HEK293T (cell line): Measurements from ENCODE around the gene TNIK.
"Not testable (repeated sequence)": the region's sequence is repeated elsewhere in the genome, so short reads cannot be mapped to it uniquely, and the experiment has no call there.

Experiments
- CTCF ChIA-PET: fragments of 350-600 bp; formaldehyde crosslinking; extraction: SDS; loops from one replicate; lab custom pipeline; 2021; ENCODE audit warnings: antibody characterized with exemption, inconsistent platforms; lab: Yijun Ruan, JAX
- POLR2A ChIA-PET: fragments of 350-600 bp; formaldehyde crosslinking; extraction: SDS; loops from one replicate; lab custom pipeline; 2020; ENCODE audit warnings: antibody characterized with exemption, inconsistent platforms; lab: Yijun Ruan, JAX
- DNase-seq: peaks from one replicate; pipeline ENCODE4 v3.0.0; 2012; ENCODE audit warnings: mixed read lengths; ENCODE audit errors: extremely low spot score
- ARNT ChIP-seq: fragments of 450-650 bp; IDR thresholded peaks from 2 replicates; pipeline ENCODE4 v1.6.1; 2017; ENCODE audit warnings: mild to moderate bottlenecking
- BHLHE40 ChIP-seq: fragments of 450-650 bp; IDR thresholded peaks from 2 replicates; pipeline ENCODE4 v1.6.1; 2016; ENCODE audit warnings: mild to moderate bottlenecking, moderate library complexity, borderline replicate concordance
- CTBP1 ChIP-seq: fragments of 450-650 bp; IDR thresholded peaks from 2 replicates; pipeline ENCODE4 v1.6.1; 2016; ENCODE audit warnings: borderline replicate concordance
- ELF4 ChIP-seq: fragments of 450-650 bp; IDR thresholded peaks from 2 replicates; pipeline ENCODE4 v1.6.1; 2017; ENCODE audit warnings: antibody characterized with exemption
- FOXA1 ChIP-seq: fragments of 450-650 bp; IDR thresholded peaks from 2 replicates; pipeline ENCODE4 v1.6.1; 2016; ENCODE audit warnings: mild to moderate bottlenecking
- FOXK2 ChIP-seq: fragments of 450-650 bp; IDR thresholded peaks from 2 replicates; pipeline ENCODE4 v1.6.1; 2016; ENCODE audit warnings: mild to moderate bottlenecking
- FOXM1 ChIP-seq: fragments of 450-650 bp; IDR thresholded peaks from 2 replicates; pipeline ENCODE4 v1.6.1; 2017; ENCODE audit warnings: mild to moderate bottlenecking, borderline replicate concordance
- HDGF ChIP-seq: fragments of 450-650 bp; IDR thresholded peaks from 2 replicates; pipeline ENCODE4 v1.6.1; 2017; ENCODE audit warnings: antibody characterized with exemption, borderline replicate concordance
- L3MBTL2 ChIP-seq: fragments of 450-650 bp; conservative IDR thresholded peaks from 2 replicates; pipeline ENCODE4 v1.6.1; 2016; ENCODE audit warnings: mild to moderate bottlenecking
- LEF1 ChIP-seq: fragments of 450-650 bp; IDR thresholded peaks from 2 replicates; pipeline ENCODE4 v1.6.1; 2017; ENCODE audit warnings: mild to moderate bottlenecking, borderline replicate concordance
- NFRKB ChIP-seq: fragments of 450-650 bp; IDR thresholded peaks from 2 replicates; pipeline ENCODE4 v1.6.1; 2016; ENCODE audit warnings: mild to moderate bottlenecking, moderate library complexity
- SP1 ChIP-seq: fragments of 450-650 bp; IDR thresholded peaks from 2 replicates; pipeline ENCODE4 v1.6.1; 2017
- SUZ12 ChIP-seq: fragments of 450-650 bp; IDR thresholded peaks from 2 replicates; pipeline ENCODE4 v1.6.1; 2016; ENCODE audit warnings: mild to moderate bottlenecking
- TARDBP ChIP-seq: fragments of 450-650 bp; IDR thresholded peaks from 2 replicates; pipeline ENCODE4 v1.6.1; 2016
- ZNF384 ChIP-seq: fragments of 450-650 bp; IDR thresholded peaks from 2 replicates; pipeline ENCODE4 v1.6.1; 2016
- TF ChIP-seq, protein P1 (sequence below): fragments of 450-650 bp; IDR thresholded peaks from 2 replicates; pipeline ENCODE4 v1.6.1; 2016

Gene TNIK

GRCh38 chr3:171242170-171242569 is 218.0 kb downstream of the TNIK start:
- no peak for DNase-seq
- ChIA-PET CTCF (no interaction called here), POLR2A (no interaction called here)
- TF ChIP-seq FOXA1 (no peak), NFRKB (no peak), L3MBTL2 (no peak), HDGF (no peak), FOXK2 (no peak), LEF1 (no peak), FOXM1 (no peak), SUZ12 (no peak), BHLHE40 (no peak), ZNF384 (no peak)
- TF ChIP-seq, protein P1, sequence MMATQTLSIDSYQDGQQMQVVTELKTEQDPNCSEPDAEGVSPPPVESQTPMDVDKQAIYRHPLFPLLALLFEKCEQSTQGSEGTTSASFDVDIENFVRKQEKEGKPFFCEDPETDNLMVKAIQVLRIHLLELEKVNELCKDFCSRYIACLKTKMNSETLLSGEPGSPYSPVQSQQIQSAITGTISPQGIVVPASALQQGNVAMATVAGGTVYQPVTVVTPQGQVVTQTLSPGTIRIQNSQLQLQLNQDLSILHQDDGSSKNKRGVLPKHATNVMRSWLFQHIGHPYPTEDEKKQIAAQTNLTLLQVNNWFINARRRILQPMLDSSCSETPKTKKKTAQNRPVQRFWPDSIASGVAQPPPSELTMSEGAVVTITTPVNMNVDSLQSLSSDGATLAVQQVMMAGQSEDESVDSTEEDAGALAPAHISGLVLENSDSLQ = no peak

- DNase-seq, POLR2A ChIA-PET, CTCF ChIA-PET: not testable (repeated sequence)
Observed at GRCh38 chr3:171241655-171242054, 218.6 kb downstream of the TNIK start.

DNA sequence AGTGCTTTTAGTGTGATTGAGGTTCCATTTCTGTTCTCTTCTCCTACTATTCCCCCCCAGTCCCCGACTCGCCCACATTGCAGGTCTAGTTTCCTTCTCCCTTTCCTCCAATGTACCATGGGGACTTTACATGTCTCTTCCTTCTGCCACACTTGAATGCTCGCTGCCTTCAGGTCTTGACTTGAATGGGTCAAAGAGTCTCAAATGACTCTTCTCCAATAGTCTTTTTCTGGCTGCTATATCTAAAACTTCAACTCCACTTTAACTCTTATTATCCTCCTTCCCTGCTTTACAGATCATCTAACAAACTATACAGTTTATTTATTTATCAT is 219.7 kb downstream of the TNIK start:
- no peak for DNase-seq
- TF ChIP-seq L3MBTL2 = no peak
- TF ChIP-seq ZNF384 = no peak
- no peak for TF ChIP-seq SUZ12
- no peak for TF ChIP-seq CTBP1
- TF ChIP-seq NFRKB = no peak
- TF ChIP-seq BHLHE40 = no peak
- no peak for TF ChIP-seq FOXA1
- no peak for TF ChIP-seq FOXK2
- TF ChIP-seq LEF1 = no peak
- TF ChIP-seq ARNT = no peak
- no peak for TF ChIP-seq FOXM1
- no peak for TF ChIP-seq SP1
- TF ChIP-seq, protein P1 = no peak
- no peak for TF ChIP-seq ELF4
- no peak for TF ChIP-seq HDGF
- TF ChIP-seq TARDBP = no peak
- POLR2A ChIA-PET = no interaction called here
- CTCF ChIA-PET = no interaction called here

GRCh38 chr3:171239757-171240503 is 220.3 kb downstream of the TNIK start:
- ChIA-PET POLR2A (no interaction called here), CTCF (no interaction called here)
- TF ChIP-seq, protein P1 = peak; percentile 37; the same call in 1 of the 2 replicates
- no peak for TF ChIP-seq SP1
- DNase-seq = no peak

- DNase-seq = no peak
- ChIA-PET CTCF (no interaction called here), POLR2A (no interaction called here)
- TF ChIP-seq BHLHE40 = no peak
- no peak for TF ChIP-seq LEF1
- TF ChIP-seq NFRKB = no peak
- no peak for TF ChIP-seq FOXK2
- no peak for TF ChIP-seq CTBP1
- no peak for TF ChIP-seq ZNF384
- TF ChIP-seq HDGF = no peak
- TF ChIP-seq ARNT = no peak
- no peak for TF ChIP-seq FOXM1
- no peak for TF ChIP-seq TARDBP
- TF ChIP-seq L3MBTL2 = no peak
Observed at GRCh38 chr3:171237009-171237385, 223.2 kb downstream of the TNIK start.

- DNase-seq = no peak
- ChIA-PET CTCF (no interaction called here), POLR2A (no interaction called here)
- TF ChIP-seq TARDBP = no peak
- TF ChIP-seq, protein P1 = no peak
- no peak for TF ChIP-seq L3MBTL2
- no peak for TF ChIP-seq HDGF
- TF ChIP-seq BHLHE40 = no peak
- no peak for TF ChIP-seq NFRKB
- TF ChIP-seq FOXK2 = no peak
- no peak for TF ChIP-seq LEF1
- TF ChIP-seq ZNF384 = no peak
- no peak for TF ChIP-seq CTBP1
- no peak for TF ChIP-seq ELF4
- TF ChIP-seq SP1 = no peak
- no peak for TF ChIP-seq FOXA1
- no peak for TF ChIP-seq SUZ12
- no peak for TF ChIP-seq ARNT
- no peak for TF ChIP-seq FOXM1
Observed at GRCh38 chr3:171236265-171237008, 223.8 kb downstream of the TNIK start.
